Measurements from ENCODE around the gene VILL.

VILL gene

GRCh38 chr3:37990527-37990926, at the start of gene VILL:
Gene VILL, plus strand, starts transcription at chr3:37990786. Its CDS starts 2,887 bp downstream, at chr3:37993673.
- TF ChIP-seq CTCF (IDR thresholded peaks at IDR 0.05; ENCODE audit: extremely low read depth, insufficient read depth, missing control alignments) = no peak
- in situ Hi-C loops (cut with MboI; ENCODE audit: low pct_unique_long_range_greater_than_20kb, low sequenced_read_pairs, unreplicated experiment) = no loop called here
- DNase-seq (ENCODE audit: low spot score) = no peak

DNA sequence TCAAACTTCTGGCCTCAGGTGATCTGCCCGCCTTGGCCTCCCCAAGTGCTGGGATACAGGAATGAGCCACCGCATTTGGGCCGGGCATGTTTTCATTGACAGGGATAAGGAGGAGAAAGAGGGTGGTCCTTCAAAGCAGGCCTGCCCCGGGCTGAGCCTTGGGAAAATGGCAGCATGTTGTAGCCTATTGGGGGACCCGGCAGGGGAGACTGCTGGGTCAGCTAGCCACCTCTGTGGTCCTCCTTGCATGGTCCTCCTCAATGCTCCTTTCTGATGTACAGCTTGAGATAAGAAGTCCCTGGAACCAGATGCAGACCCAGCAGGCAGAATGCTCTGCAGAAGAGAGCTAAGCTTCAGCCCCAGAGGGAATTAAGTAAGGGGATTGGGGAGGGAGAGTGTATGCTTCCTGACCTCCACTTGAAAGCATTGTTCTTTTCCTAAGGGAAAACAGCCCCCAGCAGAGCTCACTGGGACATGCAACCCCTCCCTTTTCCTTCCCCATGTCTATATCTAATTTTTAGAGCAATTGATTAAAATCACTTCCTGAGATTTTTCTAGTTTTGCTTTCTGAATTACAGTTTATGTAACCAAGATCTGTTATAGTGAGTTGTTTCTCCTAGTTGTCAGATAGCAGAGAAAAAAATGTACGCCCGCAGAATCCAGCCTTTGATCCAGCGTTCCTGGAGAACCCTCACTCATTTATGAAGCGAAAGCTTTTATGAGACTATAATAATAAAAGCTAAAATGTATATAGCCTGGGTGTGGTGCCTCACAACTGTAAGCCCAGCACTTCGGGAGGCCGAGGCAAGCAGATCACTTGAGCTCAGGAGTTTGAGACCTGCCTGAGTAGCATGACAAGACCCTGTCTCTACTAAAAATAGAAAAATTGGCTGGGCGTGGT, 48.7 kb upstream of the VILL start:
- no peak for TF ChIP-seq CTCF (IDR thresholded peaks at IDR 0.05; ENCODE audit: extremely low read depth, insufficient read depth, missing control alignments)
- in situ Hi-C loops (cut with MboI; ENCODE audit: low pct_unique_long_range_greater_than_20kb, low sequenced_read_pairs, unreplicated experiment) = no loop called here
- no peak for DNase-seq (ENCODE audit: low spot score)

DNA sequence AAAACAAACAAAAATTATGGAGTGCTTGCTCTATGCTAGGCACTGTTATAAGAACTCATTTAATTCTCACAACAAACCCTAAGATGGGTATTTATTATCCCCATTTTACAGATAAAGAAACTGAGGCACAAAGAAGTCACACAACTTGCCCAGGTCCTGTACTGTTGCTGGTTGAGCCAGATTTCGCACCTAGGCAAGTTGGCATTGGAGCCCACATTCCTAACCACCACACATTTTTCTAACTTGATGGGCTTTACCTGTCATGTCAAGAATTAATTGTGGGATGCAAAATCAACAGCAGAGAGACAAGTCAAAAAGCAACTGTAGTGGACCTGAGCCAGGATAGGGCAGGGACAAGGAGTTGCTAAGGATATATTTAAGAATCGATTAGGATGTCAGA, 47.9 kb upstream of the VILL start:
- no peak for DNase-seq (ENCODE audit: low spot score)
- TF ChIP-seq CTCF (IDR thresholded peaks at IDR 0.05; ENCODE audit: extremely low read depth, insufficient read depth, missing control alignments) = no peak
- in situ Hi-C loops (cut with MboI; ENCODE audit: low pct_unique_long_range_greater_than_20kb, low sequenced_read_pairs, unreplicated experiment) = no loop called here

- TF ChIP-seq CTCF (IDR thresholded peaks at IDR 0.05; ENCODE audit: extremely low read depth, insufficient read depth, missing control alignments) = no peak
- in situ Hi-C loops (cut with MboI; ENCODE audit: low pct_unique_long_range_greater_than_20kb, low sequenced_read_pairs, unreplicated experiment) = no loop called here
- DNase-seq (ENCODE audit: low spot score) = no peak
These were observed 47.5 kb upstream of the VILL start for GRCh38 chr3:37943126-37943525.

DNA sequence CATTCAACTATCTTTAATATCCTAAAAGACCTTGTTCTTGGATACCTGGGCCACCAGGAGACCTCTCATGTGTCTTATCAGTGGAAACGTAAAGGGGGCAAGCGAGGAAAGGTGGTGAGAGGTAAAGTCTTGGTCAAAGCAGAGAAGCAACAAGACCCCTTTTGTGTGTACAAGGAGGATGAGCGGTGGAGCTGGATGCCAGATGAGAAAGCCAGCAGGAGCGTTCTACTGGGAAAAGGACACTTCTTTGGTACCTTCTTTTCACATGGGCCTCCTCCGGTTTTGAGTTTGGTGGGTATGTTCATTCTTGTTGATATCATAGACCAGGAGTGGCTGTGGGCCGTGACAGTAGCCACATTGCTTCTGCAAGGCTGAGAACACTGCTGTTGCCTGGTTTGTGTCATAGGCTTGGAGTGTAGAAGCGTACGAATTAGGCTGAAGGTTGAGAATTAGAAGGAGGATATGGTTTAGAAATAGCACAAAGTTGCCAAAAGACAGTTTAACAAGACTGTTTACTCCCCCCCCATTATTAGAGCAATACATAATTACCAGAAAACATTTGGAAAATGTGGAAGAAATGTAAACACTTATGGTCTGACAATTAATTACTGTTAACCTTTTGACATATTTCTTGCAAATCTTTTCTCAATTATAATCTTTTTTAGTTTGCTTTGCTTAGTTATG, 46.8 kb upstream of the VILL start:
- no peak for TF ChIP-seq CTCF (IDR thresholded peaks at IDR 0.05; ENCODE audit: extremely low read depth, insufficient read depth, missing control alignments)

GRCh38 chr3:37944391-37944842, 46.2 kb upstream of the VILL start:
- DNase-seq (ENCODE audit: low spot score) = no peak
- in situ Hi-C loops (cut with MboI; ENCODE audit: low pct_unique_long_range_greater_than_20kb, low sequenced_read_pairs, unreplicated experiment) = no loop called here
- TF ChIP-seq CTCF (IDR thresholded peaks at IDR 0.05; ENCODE audit: extremely low read depth, insufficient read depth, missing control alignments) = no peak

More for the DNA sequence above, 46.8 kb upstream of the VILL start:
- in situ Hi-C loops (cut with MboI; ENCODE audit: low pct_unique_long_range_greater_than_20kb, low sequenced_read_pairs, unreplicated experiment) = no loop called here
- no peak for DNase-seq (ENCODE audit: low spot score)

All from GM13977 (cell line).